HL-60 (cell line): ENCODE measurements around the gene PDLIM5.

Source experiments
- CTCF ChIP-seq: IDR thresholded peaks from one replicate; pipeline ENCODE4 v1.5.1; 2011; ENCODE audit warnings: low read length, control low read depth, inconsistent platforms; ENCODE audit not compliant: insufficient read depth
- GABPA ChIP-seq: IDR thresholded peaks from 2 replicates; pipeline ENCODE4 v1.6.1; 2012; ENCODE audit warnings: low read depth
- POLR2AphosphoS5 ChIP-seq: IDR thresholded peaks from 2 replicates; pipeline ENCODE4 v1.6.1; 2012; ENCODE audit warnings: low read depth
- TF ChIP-seq, protein P1 (sequence below): IDR thresholded peaks from 2 replicates; pipeline ENCODE4 v1.6.1; 2012; ENCODE audit warnings: low read depth; ENCODE audit not compliant: insufficient replicate concordance

GRCh38 chr4:94447754-94448411 lies 3.9 kb upstream of the PDLIM5 start:
- TF ChIP-seq CTCF (no peak), GABPA (no peak), POLR2AphosphoS5 (no peak)
- TF ChIP-seq, protein P1, sequence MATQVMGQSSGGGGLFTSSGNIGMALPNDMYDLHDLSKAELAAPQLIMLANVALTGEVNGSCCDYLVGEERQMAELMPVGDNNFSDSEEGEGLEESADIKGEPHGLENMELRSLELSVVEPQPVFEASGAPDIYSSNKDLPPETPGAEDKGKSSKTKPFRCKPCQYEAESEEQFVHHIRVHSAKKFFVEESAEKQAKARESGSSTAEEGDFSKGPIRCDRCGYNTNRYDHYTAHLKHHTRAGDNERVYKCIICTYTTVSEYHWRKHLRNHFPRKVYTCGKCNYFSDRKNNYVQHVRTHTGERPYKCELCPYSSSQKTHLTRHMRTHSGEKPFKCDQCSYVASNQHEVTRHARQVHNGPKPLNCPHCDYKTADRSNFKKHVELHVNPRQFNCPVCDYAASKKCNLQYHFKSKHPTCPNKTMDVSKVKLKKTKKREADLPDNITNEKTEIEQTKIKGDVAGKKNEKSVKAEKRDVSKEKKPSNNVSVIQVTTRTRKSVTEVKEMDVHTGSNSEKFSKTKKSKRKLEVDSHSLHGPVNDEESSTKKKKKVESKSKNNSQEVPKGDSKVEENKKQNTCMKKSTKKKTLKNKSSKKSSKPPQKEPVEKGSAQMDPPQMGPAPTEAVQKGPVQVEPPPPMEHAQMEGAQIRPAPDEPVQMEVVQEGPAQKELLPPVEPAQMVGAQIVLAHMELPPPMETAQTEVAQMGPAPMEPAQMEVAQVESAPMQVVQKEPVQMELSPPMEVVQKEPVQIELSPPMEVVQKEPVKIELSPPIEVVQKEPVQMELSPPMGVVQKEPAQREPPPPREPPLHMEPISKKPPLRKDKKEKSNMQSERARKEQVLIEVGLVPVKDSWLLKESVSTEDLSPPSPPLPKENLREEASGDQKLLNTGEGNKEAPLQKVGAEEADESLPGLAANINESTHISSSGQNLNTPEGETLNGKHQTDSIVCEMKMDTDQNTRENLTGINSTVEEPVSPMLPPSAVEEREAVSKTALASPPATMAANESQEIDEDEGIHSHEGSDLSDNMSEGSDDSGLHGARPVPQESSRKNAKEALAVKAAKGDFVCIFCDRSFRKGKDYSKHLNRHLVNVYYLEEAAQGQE: no peak
